Central memory CD4-positive, alpha-beta T cell (primary cell): ENCODE data around the gene SLC24A3.

Source experiments
- DNase-seq: peaks from one replicate; pipeline ENCODE4 v3.0.0; 2022

Gene SLC24A3

DNA sequence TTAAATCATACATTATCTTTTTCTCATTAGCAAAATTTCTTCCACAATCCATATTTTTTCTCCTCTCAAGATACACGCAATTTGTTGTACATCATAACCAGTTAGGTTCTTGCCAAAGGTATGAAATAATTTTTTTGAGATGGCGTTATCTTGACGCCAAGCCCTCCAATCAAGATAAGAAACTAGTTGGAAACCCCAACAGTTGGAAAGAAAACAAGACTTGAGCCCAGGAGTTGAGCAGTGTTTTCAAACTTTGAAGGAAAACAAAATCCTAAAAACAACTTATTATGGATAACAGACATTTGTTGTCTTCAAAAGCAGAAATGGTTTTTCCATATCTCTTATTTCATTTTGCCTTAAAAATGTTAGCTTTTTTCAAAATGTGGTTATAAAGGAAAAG lies 184.8 kb downstream of the SLC24A3 start:
- DNase-seq = no peak

DNA sequence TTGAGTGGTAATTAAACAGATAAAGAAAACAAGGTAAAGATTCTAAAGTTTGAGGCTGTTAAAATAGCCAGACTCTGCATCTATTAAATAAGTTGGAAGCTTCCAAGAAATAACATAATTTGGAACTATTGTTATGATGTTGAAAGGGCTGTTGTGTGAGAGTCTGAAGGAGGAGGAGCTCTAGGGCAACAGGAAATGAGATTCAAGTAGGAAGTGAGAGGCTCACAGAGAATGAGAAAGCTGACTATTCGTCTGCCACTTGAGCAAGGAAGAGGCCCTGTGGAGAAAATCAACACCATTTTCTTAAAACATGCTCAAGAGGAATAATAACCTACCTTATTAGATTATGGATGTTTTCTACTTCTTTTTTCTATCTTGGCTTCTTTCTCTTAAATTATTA lies 185.2 kb downstream of the SLC24A3 start:
- DNase-seq = no peak

DNA sequence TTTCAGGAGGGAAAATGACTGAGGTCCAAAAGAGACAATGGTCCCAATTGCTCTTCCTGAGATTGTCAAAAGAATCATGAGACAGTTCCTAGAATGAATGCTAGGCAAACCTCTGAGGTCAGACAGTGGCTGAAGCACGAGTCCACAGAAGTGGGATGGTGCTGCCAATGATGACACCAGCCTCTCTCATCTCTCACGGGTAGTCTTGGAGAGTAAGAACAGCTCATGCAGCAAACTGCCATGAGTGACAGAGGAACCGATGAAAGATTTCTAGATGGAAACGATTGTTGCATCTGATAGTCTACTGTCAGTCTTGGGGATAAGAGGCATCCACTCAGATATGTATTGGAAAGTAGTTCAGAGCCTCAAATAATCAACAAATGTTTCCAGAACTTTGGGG lies 188.7 kb downstream of the SLC24A3 start:
- DNase-seq = no peak

DNA sequence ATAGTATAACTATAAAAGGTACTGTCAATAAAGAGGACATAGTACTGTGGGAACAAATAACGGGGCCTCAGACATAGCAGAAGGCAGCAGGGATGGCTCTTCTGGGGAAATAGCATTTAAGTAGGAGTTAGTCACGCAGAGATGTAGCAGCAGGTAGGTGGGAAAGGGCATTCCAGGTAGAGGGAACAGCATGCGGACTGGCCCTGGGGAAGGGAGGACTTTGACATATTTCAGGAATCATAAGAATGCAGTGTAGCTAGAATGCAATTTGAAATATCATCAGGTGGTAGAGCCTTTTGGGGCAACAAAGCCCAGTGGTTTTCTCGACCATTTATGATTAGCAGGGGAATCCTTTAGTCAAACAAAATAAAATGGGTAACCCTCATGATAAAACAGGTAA lies 191.1 kb downstream of the SLC24A3 start:
- no peak for DNase-seq

DNA sequence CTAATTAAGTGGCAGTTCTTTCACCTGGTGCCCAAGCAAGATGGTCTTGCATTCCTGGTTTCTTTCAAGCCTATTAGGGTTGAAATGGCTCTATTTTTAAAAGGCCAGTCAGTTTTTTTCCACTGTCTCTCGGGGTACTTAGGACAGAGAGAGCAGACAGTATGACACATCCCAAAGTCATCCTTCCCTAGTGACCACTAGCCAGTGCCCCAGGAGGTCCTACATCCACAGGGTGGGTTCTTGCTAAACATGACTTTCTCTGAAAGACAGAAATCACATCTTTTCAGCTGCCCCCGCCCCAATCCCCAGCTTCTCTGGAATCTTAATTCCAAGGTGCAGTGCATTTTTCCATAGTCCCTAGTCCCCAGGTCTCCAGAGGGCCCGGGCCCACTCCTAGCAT lies 192.4 kb downstream of the SLC24A3 start:
- no peak for DNase-seq

DNA sequence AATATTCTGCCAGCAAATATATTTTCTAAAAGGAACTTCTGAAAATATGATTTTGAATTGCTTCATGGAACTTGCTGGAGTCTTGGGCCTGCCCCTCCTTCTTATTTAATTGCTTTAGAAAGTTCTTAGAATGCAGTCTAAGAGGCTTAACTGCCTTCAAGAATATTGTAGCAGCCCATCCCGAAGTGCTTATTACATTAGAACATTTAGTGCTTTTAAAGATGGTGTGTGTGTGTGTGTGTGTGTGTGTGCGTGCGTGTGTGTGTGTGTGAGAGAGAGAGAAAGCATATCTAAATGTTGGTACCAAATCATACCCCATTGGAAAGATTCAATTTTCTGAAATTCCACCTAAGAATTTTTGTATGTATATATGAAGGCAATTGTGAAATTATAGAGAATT lies 193.5 kb downstream of the SLC24A3 start:
- DNase-seq = no peak

DNA sequence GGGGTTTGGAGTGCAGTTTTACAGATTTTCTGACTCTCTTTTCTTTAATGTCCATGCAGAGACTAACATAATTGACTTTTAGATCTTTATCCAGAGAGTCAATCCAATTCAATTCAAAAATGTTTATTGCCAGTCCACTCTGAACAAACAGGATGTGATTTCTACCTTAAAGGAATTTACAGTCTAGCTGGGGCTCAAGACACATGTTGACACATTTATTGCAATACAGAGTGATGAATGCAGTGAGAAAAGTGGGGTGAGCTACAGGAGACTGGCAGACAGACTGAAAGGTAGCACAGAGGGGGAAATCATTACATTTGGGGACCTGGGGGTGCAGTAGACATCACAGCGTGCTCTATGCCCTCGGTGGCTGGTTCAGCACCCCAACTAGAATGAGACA lies 193.9 kb downstream of the SLC24A3 start:
- DNase-seq = no peak

DNA sequence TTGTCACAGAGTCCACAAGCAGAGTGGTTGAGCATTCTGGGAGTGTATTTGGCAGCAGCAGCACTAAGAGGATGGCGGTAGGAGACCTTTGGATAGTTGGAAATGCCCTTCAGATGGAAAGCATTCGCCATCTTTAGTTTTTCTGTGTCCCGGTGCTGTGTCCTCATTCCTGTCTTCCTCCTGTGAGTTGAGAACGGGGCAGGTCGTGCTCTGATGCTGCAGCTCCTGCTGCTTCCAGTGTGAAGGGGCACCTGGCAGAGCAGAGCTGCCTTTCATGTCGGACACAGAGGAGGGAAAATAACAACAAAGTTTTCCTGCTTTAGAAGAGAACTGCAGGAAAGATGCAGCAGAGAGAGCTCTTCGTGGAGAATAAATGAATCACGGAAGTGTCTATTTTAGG lies 194.8 kb downstream of the SLC24A3 start:
- DNase-seq = no peak

DNA sequence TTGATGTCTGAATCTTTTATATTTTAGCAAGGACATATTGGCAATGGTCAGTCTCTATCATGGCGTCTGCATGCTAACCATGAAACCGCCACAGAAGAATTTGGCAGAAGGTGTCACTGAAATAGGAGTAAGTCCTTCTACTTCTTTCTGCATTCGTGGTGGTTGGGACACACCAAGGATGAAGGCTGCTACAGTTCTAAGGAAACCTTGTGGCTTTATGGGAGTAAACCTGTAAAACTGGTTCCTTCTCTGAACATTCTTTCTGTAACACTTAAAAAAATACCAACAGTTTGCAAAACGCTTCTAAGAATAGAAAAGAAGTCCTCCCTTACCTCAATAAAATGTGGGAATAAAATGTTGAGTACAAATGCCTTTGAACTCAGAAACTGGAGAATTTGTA lies 195.3 kb downstream of the SLC24A3 start:
- no peak for DNase-seq

DNA sequence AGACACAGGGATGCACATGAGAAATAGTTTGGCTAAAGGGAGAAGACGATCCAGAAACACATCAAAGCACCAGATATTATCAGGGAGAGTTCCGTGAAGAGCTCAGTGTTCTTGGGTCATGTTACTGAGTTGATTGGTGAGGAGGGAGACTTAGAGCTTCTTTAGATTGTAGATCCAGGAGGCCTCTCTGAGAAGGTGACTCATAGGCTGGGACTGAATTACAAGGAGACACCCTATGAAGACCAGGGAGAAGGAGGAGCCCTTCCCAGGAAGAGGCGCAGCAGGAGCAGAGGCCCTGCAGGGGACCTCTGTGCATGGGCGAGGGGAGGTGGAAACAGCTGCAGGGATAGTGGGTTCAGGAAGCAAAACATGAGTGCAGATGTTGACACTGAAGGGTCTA lies 196.5 kb downstream of the SLC24A3 start:
- DNase-seq = no peak

DNA sequence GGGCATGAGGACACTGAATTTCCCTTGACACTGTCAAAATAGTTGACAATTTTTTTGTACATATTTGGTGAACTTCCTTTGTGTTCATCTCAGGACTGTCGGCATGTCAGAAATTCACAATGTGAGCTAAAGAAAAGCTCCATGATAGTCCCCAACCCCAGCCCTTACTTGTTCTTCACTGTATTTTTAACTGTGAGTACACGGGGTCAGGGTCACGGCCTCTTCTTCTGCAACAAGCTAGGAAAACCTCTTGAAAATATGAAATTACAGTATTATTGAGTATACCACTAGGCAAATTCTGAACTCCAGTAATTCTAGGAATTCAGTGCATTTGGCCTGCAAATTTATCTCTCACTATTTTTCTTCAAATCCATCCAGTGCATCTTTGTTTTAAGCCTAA lies 199.4 kb downstream of the SLC24A3 start:
- DNase-seq = no peak

DNA sequence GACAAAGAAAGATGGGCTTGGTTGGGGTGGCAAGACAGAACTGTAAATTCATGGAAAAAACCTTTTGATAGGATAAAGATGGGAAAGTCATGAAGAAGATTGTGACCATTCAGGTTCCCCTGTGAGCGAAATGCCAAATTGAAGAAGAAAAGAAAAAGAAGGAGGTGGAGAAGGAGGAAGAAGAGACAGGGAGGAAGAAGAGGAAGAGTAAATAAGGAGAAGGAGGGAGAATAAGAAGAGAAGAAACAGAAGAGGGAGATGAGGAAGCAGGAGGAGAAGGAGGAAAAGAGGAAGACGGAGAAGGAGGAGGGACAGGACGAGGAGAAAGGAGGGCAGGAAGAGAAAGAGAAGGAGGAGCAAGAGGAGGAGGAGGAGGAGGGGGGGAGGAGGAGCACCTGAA lies 199.8 kb downstream of the SLC24A3 start:
- no peak for DNase-seq

DNA sequence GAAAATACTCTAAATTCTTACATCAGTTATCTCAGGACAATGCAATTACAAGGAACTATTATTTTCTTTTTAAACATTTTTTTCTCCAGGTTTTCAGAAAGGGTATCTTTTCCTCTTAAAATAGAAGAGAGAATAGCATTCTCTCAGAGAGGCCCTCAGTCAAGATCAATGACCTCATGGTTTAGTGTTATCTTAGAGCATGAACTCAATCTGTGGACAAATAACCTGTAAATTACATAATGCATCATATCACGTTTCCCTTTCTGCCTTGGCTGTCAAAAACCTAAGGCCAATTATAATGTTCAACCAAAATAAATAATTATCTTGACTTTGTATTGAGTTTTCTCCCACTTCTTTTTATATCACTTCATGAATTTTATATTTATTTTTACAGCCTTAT lies 202.2 kb downstream of the SLC24A3 start:
- no peak for DNase-seq

DNA sequence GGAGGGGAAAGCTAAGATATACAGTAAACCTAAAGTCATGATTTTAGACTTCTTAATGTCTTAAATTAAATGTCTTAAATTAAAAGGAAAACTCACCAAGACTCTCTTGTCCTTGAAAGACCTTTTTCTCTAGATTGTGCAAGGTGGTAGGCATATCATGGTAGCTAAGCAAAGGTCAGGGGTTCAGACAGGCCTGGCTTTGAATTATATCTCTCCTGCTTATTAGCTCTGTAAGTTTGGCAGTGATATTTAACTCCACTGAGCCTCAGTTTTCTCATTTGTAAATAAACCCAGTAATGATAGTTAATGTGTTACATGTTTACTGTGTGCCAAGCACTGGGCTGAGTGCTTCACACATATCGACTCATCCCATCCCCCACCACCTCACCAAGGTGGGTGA lies 203.3 kb downstream of the SLC24A3 start:
- DNase-seq = no peak

DNA sequence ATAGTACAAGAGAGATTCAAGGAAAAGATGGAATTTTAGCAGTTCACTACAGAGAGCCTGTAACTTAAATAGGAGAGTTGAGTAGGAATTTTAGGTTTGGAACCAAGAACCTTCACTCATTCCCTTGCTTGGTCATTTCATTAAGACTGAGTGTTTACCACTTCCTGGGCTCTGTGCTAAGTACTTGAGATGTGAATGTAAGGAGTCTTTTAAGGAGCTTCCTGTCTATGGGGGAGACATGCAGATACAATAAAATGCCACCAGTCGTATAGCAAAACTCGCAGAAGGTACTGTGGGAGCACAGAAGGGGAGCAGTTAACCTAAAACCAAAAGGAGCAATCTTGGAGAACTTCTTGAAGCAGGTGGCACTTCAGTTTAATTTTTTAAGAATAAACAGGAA lies 204.2 kb downstream of the SLC24A3 start:
- no peak for DNase-seq

DNA sequence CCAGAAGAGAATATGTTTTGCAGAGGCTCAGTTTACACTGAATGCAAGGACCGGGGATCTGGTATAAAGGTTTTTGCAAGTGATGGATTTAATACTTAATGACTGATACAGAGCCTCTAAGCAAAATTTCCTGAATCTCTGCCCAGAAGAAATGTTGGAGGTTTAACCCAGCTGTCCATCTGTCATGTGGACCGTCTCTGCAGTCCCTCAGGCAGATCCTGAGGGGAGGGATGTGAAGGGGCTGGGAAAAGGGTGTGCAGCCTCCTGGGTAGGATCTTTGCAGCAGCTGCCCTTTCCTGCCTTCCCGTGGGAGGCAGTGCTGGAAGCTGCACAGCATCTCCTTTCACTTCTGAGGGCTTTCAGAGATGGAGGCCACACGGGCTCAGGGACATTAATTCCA lies 207.0 kb downstream of the SLC24A3 start:
- DNase-seq = no peak

DNA sequence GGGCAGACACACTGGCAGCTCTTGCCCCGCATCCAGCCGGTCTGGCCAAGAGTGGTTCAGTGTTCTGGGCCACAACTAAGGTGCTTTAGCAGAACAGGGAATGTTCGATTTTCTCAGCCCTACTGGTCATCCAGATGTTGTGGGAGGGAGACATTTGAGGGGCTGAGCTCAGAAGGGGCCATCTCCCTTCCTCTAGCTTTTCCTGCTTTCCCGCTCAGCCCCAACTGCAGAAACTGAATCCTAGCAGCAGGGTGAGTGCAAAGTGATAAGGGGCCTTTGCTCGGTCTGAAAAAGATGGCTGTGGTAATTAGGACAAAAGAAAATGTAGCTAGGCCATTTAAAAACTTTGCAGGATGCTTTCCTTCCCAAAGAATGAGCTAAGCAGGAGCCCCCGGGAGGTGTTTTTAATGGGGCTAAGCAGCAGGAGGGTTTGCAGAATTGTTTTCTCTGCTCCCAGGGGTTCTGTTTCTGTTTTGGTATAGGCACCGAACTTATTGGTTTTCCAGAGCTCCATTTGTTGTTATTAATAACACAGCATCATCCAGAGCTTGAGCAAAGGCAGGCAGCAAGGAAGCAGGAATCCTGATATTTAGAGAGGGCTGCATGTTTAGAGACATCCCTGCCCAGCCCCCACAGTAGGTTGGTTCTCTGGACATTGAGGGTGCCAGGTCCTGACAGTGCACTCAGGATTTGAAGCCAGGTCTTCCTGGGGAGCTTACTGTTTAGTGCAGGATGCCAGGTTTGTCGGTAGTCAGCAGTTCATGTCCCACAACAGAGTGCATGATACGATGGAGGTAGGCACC lies 210.9 kb downstream of the SLC24A3 start:
- DNase-seq = no peak

DNA sequence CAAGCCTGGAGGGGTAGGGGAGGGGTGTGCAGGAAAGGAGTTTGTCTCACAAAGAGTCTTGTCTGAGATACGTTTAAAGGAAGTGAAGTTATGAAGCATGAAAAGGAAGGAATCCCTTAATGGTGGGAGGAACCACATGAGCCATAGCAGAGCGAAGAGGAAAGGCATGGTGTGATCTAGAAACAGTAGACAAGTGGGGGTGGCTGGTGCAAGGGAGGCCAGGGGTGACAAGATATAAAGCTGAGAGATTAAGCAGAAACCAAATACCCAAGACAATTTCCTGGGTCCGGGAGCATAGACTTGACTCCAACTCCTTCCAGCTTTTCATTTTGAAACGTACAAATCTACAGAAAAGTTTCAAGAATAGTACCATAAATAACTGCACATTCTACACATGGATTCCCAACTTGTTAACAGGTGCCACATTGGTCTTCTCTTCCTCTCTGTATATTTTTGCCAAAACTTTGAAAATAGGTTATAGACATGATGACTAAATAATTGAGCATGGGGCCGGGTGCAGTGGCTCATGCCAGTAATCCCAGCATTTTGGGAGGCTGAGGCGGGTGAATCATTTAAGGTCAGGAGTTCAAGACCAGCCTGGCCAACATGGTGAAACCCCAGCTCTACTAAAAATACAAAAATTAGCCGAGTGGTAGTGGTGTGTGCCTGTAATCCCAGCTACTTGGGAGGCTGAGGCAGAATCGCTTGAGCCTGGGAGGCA lies 211.6 kb downstream of the SLC24A3 start:
- no peak for DNase-seq

DNA sequence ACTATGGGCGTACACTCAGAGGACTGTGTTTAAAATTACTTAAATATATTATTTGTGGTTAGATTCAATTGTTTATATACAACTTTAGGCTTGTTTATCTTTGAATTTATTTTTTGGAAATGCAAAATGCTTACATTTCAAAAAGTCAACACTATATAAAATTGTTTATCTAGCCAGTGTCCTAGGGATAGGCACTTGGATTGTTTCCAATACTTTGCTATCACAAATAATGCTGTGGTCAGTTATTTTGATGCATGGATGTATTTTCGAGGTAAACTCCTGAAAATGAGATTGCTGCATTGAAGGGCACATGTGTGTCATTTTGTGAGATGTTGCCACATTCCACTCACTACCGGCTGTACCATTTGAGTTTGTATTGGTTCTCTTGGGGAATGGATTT lies 213.9 kb downstream of the SLC24A3 start:
- no peak for DNase-seq

DNA sequence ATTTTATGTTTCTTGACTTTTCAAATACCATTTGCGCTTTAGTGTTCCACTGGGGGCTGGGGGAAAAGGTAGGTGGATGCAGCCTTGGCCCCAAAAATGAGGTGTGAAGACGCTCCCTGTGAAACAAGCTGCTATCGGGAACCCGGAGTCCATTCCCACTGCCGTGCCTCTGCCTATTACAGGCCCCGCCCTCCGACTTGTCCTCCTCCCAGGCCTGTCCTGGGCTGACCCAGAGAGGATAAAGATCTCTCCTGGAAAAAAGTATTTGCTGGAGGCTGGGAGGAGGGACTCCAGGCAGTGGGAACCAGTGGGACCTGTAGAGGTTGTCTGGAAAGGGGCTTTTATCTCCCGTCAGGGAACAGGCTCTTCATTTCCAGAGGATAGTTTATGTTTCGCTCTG lies 215.0 kb downstream of the SLC24A3 start:
- no peak for DNase-seq

DNA sequence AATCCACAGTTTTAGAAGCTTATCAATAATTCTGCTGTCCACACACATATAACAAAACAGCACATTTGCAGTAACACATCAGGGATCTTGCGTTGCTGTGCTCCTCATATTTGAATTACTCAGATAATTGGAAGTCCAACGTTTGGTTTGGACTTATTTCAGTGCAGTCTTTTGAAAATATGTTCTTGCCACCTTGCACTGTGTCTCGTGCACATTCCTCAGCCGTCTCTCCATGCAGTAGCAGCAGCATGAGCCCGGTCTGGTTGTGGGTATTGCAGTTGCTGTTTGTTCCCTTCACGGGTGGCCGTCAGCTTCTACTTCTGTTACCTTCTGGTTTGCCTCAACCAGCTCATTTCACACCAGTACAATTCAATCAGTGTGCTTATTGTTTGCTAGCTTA lies 215.5 kb downstream of the SLC24A3 start:
- no peak for DNase-seq

DNA sequence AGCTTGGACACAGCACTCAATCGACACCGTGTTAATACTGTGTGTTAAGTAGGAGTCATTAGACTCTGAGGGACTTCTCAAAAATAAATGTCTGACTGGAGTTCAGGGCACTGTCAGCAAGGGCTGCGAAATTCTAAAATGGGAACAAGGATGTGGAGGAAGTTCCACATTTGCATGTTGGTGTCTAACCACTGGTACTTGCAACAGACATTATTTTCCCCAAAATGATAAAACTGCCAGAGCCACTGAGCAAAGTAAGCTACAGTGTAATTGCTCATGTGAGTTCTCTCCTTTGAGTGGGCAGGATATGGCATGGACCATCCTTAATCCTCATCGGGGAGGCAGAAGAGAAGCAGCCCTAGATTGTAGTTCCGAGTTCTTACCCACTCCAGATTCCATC lies 215.9 kb downstream of the SLC24A3 start:
- no peak for DNase-seq

DNA sequence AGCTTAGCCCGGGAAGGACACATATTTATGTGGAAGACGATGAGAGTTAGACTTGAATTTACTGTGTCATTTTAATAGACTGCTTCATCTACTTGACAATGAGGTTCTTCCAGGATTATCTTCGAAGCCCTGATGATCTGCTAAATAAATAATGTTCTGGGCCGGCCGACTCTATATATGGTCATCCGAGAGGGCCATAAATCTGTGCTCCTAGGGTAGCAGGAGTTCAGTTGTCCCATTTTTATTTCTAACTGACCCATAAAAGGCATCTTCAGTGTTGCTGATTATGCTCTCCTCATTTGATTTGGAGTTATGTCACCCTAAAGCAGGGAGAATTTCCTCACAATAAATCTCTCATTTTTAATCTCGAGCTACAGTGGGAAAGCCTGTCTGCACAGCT lies 217.1 kb downstream of the SLC24A3 start:
- no peak for DNase-seq

DNA sequence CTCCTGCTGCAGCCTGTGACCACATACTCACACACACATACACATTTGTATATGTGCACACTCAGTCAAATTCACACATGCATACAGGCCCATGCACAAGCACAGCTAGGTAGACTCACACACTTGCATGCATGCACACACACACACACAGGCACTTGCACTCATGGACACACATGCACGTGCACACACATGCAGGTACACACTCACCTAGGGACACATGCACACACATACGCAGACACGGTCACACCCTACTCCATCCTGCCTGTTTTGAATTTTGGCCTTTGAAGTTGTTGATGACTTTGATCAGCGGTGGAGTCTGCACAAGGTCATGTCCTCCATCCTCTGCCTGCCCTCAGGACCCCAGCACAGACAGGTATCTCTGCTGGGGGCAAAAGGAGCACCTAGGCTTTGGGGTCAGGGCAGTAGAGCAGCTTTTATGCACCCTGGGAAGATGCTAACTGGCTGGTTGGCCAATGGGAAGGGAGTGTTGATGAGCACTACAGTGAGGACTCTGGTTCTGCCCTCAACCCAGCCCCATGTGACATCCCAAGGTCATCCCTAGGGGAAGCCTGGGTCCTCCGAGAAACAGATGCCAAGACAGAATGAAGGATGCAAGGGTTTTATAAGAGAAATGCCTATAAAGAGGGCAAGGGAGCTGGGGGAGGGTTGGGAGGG lies 218.3 kb downstream of the SLC24A3 start:
- no peak for DNase-seq
